AG04449 (cell line): Measurements from ENCODE around the gene TNNT2.

Experiments used
- CTCF ChIA-PET: fragments of 350-600 bp; formaldehyde crosslinking; extraction: SDS; loops from one replicate; lab custom pipeline; 2021; ENCODE audit warnings: antibody characterized with exemption; lab: Yijun Ruan, JAX
- POLR2A ChIA-PET: fragments of 400-600, 350-600 bp; formaldehyde crosslinking; extraction: SDS; loops from one replicate; lab custom pipeline; 2020; ENCODE audit warnings: antibody characterized with exemption, inconsistent platforms; lab: Yijun Ruan, JAX
- DNase-seq: peaks from one replicate; pipeline ENCODE4 v3.0.0-alpha.2; 2010; ENCODE audit warnings: low read depth, low spot score
- H3K4me3 ChIP-seq: 2 replicates; pipeline ENCODE4 v1.5.1; 2011; ENCODE audit warnings: low read depth, mild to moderate bottlenecking, control low read depth, low read length
- CTCF ChIP-seq: IDR thresholded peaks from one replicate; pipeline ENCODE4 v1.5.1; 2011; ENCODE audit warnings: mild to moderate bottlenecking, moderate library complexity, low read length, control low read depth, inconsistent platforms; ENCODE audit not compliant: insufficient read depth; ENCODE audit errors: missing control alignments

Gene TNNT2

GRCh38 chr1:201332021-201332420, 45.5 kb downstream of the TNNT2 start:
- ChIA-PET POLR2A (no interaction called here), CTCF (interaction anchor here (1.3 to 10.4 kb wide), 3 partner anchors 14 to 78 kb away, joined by 3 to 129 read pairs (median 6); no protein-coding TSS in a partner anchor)
- H3K4me3 ChIP-seq, result no peak overlapping the region
- no peak for DNase-seq
- no peak for TF ChIP-seq CTCF

DNA sequence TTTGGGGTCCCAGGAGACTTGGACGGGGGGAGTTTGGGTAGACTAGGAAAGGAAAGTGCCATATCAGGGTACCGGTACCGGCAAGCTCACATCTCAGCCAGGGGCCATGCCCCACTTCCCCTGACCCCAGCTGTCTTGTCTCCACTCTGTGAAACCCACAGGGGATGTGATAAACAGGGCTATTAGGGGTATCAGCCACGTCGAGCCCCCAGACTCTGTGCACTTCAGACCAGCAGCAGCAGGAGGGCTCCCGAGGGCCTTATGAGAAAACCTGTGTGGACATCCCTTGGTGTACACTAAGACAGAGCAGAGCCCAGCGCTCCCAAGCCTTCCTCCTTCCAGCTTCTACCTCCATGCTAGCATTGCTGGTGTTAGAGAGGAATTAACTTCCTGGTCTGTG, 46.3 kb downstream of the TNNT2 start:
- CTCF ChIA-PET, result interaction anchor here (0.7 to 10.4 kb wide), 3 partner anchors 12 to 77 kb away, joined by 3 to 129 read pairs (median 5); no protein-coding TSS in a partner anchor
- no peak for TF ChIP-seq CTCF
- no peak for DNase-seq
- POLR2A ChIA-PET, result interaction anchor here (1.1 kb wide), 1 partner anchor 8 kb away, joined by 3 read pairs; no protein-coding TSS in a partner anchor
- no peak overlapping the region for H3K4me3 ChIP-seq

DNA sequence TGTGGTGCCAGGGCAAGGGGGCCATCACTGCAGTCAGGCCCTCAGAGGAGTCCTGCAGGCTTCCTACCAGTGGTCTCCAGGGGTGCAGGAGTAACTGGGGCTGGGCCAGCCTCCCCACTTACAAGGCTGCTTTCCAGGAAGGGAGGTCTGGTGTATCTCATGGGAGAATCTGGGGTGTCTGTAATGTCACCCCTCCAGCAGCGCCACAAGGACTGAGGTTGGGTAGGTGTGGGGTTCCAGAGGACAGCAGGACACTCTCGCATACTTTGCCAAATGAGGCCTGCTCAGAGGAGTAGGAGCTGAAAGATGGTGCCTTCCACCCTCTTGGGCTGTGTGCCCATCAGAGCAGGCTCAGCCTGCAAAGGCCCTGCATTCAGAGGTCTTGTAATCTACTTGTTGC, 46.9 kb downstream of the TNNT2 start:
- no peak for TF ChIP-seq CTCF
- DNase-seq, result no peak
- ChIA-PET CTCF (interaction anchor here (1.2 to 10.4 kb wide), 3 partner anchors 16 to 76 kb away, joined by 5 to 129 read pairs (median 6); no protein-coding TSS in a partner anchor), POLR2A (interaction anchor here (1.1 kb wide), 1 partner anchor 9 kb away, joined by 3 read pairs; no protein-coding TSS in a partner anchor)
- H3K4me3 ChIP-seq, result no peak overlapping the region

- CTCF ChIA-PET, result interaction anchor here (1.2 to 10.4 kb wide), 3 partner anchors 16 to 106 kb away, joined by 3 to 129 read pairs (median 6); no protein-coding TSS in a partner anchor
- POLR2A ChIA-PET, result no interaction called here
Observed at GRCh38 chr1:201329801-201330200, 47.7 kb downstream of the TNNT2 start.

GRCh38 chr1:201329286-201329685, 48.2 kb downstream of the TNNT2 start:
- CTCF ChIA-PET, result interaction anchor here (0.8 to 10.4 kb wide), 3 partner anchors 17 to 106 kb away, joined by 3 to 129 read pairs (median 4); no protein-coding TSS in a partner anchor

More at GRCh38 chr1:201329801-201330200, 47.7 kb downstream of the TNNT2 start:
- no peak overlapping the region for H3K4me3 ChIP-seq
- no peak for TF ChIP-seq CTCF
- no peak for DNase-seq

More at GRCh38 chr1:201329286-201329685, 48.2 kb downstream of the TNNT2 start:
- H3K4me3 ChIP-seq, result no peak overlapping the region
- DNase-seq, result no peak
- no peak for TF ChIP-seq CTCF
- POLR2A ChIA-PET, result no interaction called here
